Type B pancreatic cell (in vitro differentiated cells): ENCODE data around the gene JAK3. TPM values are rescaled to one million over a fixed set of nuclear protein-coding genes. Genes with fewer than 3 reads are reported as not detected.

ENCODE experiments used
- DNase-seq: peaks from one replicate; pipeline ENCODE4 v3.0.0; 2021; ENCODE audit warnings: mixed read lengths; ENCODE audit not compliant: unreplicated experiment; ENCODE audit errors: extremely low spot score
- H3K27ac Mint-ChIP-seq: 2 replicates; pipeline ENCODE4 v1.8.0; 2021; ENCODE audit warnings: mild to moderate bottlenecking, mixed read lengths
- H3K27me3 Mint-ChIP-seq: 2 replicates; pipeline ENCODE4 v1.8.0; 2021; ENCODE audit warnings: mixed read lengths
- H3K36me3 Mint-ChIP-seq: 2 replicates; pipeline ENCODE4 v1.8.0; 2021; ENCODE audit warnings: mixed read lengths
- H3K4me1 Mint-ChIP-seq: one replicate; pipeline ENCODE4 v1.8.0; 2021; ENCODE audit warnings: mixed read lengths; ENCODE audit not compliant: unreplicated experiment
- H3K4me3 Mint-ChIP-seq: 2 replicates; pipeline ENCODE4 v1.8.0; 2021; ENCODE audit warnings: mild to moderate bottlenecking, mixed read lengths
- H3K9me3 Mint-ChIP-seq: 2 replicates; pipeline ENCODE4 v1.8.0; 2021; ENCODE audit warnings: mixed read lengths
- total RNA-seq: library from RNA; stranded (reverse); gene quantifications from 2 replicates; pipeline ENCODE4 v1.2.1, GENCODE V29; 2021; ENCODE audit warnings: low replicate concordance
- TF ChIP-seq, protein P1 (sequence below): fragments of 200-600 bp; sonication (generic); conservative IDR thresholded peaks from 2 replicates; pipeline ENCODE4 v1.5.0; 2021; ENCODE audit warnings: antibody characterized with exemption, mild to moderate bottlenecking

Gene JAK3
- total RNA-seq, 1 donor from 2014 or later = 4.3 TPM

DNA sequence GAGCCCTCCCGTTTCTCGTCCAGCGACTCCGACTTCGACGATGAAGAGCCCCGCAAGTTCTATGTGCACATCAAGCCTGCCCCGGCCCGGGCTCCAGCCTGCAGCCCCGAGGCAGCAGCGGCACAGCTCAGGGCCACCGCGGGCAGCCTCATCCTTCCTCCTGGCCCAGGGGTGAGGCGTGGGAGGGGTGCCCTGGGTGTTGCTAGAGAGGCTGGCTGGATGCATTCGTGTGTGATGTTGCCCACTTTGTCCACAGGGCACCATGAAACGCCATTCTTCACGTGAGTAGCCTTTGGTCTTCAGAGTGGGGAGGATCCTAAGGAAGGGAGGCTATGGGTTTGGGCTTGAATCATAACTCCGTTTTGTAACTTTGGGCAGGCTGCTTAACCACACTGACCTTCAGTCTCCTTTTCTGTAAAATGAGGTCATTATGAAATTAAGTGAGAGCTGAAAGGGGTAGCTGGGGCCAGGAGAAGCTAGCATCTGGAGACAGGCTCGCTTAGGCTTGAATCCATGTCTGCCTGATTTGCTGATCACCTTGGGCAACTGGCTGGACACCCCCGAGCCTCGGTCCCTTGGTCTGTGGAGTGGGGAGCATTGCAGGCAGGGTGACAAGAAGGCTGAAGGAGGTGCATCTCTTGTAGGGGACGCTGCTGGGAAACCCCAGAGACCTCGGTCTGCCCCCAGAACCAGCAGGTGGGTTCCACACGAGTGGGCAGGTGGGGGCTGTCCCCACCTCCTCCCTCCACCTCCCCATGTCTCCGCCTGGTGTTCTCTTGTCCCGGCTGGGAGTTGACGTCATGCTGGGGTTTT lies 71.6 kb downstream of the JAK3 start:
- H3K36me3 Mint-ChIP-seq = no peaks in the 10 kb centered on the region
- TF ChIP-seq, protein P1, sequence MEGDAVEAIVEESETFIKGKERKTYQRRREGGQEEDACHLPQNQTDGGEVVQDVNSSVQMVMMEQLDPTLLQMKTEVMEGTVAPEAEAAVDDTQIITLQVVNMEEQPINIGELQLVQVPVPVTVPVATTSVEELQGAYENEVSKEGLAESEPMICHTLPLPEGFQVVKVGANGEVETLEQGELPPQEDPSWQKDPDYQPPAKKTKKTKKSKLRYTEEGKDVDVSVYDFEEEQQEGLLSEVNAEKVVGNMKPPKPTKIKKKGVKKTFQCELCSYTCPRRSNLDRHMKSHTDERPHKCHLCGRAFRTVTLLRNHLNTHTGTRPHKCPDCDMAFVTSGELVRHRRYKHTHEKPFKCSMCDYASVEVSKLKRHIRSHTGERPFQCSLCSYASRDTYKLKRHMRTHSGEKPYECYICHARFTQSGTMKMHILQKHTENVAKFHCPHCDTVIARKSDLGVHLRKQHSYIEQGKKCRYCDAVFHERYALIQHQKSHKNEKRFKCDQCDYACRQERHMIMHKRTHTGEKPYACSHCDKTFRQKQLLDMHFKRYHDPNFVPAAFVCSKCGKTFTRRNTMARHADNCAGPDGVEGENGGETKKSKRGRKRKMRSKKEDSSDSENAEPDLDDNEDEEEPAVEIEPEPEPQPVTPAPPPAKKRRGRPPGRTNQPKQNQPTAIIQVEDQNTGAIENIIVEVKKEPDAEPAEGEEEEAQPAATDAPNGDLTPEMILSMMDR = no peak
- no peaks in the 10 kb centered on the region for H3K9me3 Mint-ChIP-seq
- H3K27me3 Mint-ChIP-seq = peaks cover 11% of the 10 kb centered on the region
- DNase-seq = no peak
- H3K4me1 Mint-ChIP-seq = peaks cover 9% of the 10 kb centered on the region
- H3K4me3 Mint-ChIP-seq = no peak overlapping the region
- H3K27ac Mint-ChIP-seq = no peak overlapping the region

DNA sequence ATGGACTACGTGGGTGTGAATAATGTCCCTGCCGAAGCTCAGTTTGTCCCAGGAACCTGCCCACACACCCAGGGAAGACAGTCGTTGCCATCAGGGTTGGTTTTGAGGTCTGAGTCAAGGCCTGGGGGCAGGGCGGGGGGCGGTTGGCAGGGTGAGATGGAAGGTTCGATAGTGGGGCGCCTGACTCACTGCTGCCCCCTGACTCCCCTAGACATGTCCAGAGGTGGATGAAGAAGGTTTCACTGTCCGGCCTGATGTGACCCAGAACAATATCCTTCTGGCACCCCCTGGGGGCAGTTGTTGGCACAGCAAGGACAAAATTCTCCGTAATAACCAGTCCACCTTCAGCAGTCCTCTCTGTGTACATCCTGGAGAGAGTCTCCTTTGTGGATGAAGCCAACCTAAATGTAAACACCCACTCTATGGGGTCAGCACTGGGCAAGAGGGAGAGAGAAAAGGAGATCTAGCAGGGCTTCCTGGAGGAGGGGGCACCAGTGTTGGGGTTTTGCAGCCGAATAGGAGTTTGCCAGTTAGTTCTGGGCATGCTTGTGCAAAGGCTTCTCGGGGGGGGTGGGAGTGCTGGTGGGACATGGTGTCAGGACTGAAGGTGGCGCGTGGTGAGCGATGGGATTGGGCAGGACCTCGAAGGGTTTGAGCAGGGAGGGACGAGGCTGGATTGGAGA lies 72.4 kb downstream of the JAK3 start:
- peaks cover 9% of the 10 kb centered on the region for H3K4me1 Mint-ChIP-seq
- no peaks in the 10 kb centered on the region for H3K9me3 Mint-ChIP-seq
- TF ChIP-seq, protein P1 = peak; percentile 81
- H3K36me3 Mint-ChIP-seq = no peaks in the 10 kb centered on the region
- DNase-seq = no peak
- H3K27ac Mint-ChIP-seq = no peak overlapping the region
- H3K4me3 Mint-ChIP-seq = no peak overlapping the region
- H3K27me3 Mint-ChIP-seq = peaks cover 11% of the 10 kb centered on the region

Other genes starting within 250 kb of the JAK3 start
- gene UNC13A, start 159.6 kb downstream of the JAK3 start, total RNA-seq = 4.3 and 6.2 TPM in 2 replicates
- gene MAP1S, start 128.5 kb downstream of the JAK3 start, total RNA-seq = 87.1 and 93.6 TPM in 2 replicates
- gene FCHO1, start 96.5 kb downstream of the JAK3 start, total RNA-seq = 2.5 and 4.4 TPM in 2 replicates
- gene B3GNT3, start 52.8 kb downstream of the JAK3 start, total RNA-seq = 12.3 and 22.6 TPM in 2 replicates
- gene INSL3, start 26.5 kb downstream of the JAK3 start, total RNA-seq = not detected in 2 replicates
- 2,506 and 2,537 TPM in 2 replicates for gene RPL18A, start 11.9 kb upstream of the JAK3 start, total RNA-seq
- 0.75 and 2.3 TPM in 2 replicates for gene SLC5A5, start 24.0 kb upstream of the JAK3 start, total RNA-seq
- gene CCDC124, start 85.0 kb upstream of the JAK3 start, total RNA-seq = 86.0 and 90.9 TPM in 2 replicates
- 13.4 and 15.3 TPM in 2 replicates for gene KCNN1, start 119.1 kb upstream of the JAK3 start, total RNA-seq
- gene ARRDC2, start 160.2 kb upstream of the JAK3 start, total RNA-seq = 2.8 and 6.3 TPM in 2 replicates
- gene IL12RB1, start 239.0 kb upstream of the JAK3 start, total RNA-seq = not detected in 2 replicates
- 11.0 and 14.1 TPM in 2 replicates for gene MAST3, start 249.8 kb upstream of the JAK3 start, total RNA-seq